HG03095 (cell line): ENCODE results near the gene BRPF1.
A peak's percentile ranks its signal among the peaks of the same experiment; 100 is the strongest.

Experiments used
- ATAC-seq: cut with Tn5 transposase; IDR thresholded peaks from one replicate; pipeline ENCODE4 v1.9.1; 2021; ENCODE audit warnings: moderate library complexity; ENCODE audit not compliant: unreplicated experiment

BRPF1 gene

DNA sequence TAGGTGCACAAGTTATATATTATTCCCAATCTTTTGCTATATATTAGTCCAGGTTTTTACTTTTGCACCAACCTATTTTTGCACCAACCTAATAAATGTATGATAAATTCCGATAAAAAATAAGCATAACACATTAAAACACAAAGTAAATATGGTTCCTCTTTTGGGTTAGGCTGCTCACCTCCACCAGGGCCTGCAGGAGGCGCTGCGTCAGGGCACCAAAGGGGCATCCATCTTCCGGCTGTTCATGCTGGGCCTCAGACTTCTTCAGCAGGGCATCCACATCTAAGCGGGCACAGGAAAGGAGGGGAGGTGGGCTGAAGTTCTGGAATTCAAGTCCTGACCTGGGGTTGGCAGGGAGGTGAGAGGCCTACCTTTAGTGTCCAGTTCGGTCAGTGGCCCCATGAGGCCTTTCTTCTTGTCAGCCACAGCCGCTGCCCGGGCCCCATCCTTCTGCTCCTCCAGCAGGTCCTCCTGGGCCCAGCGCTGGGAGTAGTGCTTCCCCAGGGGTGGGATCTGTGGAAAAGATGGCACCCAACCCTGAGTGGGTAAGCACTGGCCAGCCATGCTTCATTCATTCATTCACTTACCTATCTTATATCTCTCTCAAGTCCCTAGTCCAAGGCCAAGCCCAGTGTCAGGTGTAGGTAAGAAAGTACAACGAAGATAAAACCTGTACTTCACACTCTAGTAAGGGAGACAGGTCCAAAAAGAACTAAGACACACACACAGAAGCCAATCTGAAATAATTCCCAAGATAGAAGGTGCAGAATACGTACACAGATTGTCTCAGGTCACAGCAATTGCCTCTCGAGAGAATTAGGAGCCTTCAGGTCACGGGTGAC lies 55.5 kb downstream of the BRPF1 start:
- no peak for ATAC-seq

- no peak for ATAC-seq
These were observed 56.2 kb downstream of the BRPF1 start for GRCh38 chr3:9787714-9788113.

- no peak for ATAC-seq
These were observed 59.6 kb downstream of the BRPF1 start for GRCh38 chr3:9791127-9791526.

GRCh38 chr3:9791790-9792404 lies 60.4 kb downstream of the BRPF1 start:
- ATAC-seq, result peak; percentile 2

DNA sequence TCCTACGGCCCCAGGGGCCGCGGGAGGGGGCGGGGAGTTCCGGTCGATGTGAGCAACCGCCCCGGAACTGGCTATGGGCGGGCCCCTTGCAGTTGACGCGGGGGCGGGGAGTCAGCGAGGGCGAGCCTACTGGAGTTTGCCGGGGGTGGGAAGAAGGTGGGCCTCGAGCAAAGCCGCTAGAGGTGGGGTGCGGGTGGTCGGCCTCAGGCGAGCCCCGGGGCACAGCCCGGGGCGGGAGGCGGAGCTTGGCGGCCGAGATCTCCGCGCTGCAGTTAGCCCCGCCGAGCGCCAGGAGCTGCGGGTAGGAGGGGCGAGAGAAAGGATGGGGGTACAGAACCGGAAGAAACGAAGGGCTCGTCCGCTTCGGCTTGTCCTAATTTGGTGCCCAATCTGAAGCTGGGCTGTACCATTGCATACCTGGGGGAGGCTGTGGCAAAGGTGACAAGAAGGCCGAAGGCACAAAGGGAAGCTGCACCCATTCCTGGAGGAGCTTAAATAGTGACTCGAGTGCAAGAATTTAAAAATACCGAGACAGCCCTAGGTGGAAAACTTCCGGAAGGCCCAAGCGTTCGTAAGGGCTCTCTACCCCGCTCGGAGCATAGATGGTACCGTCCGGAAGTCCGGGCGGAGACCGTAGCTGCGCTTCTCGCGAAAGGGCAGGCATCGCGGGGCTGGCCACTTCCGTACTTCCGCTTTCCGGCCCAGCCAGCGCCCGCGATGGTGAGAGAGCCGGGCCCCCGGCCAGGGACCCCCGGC lies 61.0 kb downstream of the BRPF1 start, which contains the start of the genes ARPC4 and TADA3:
Gene ARPC4, plus strand, starts transcription at position 678 of the 756 bp plus-strand sequence. Its CDS starts 40 bp downstream, at position 718.
Gene TADA3, minus strand, starts transcription at position 69 of the 756 bp plus-strand sequence. CDS start 1,007 bp downstream, outside the sequence.
- peak; percentile 73 for ATAC-seq

GRCh38 chr3:9793161-9793781 lies 61.7 kb downstream of the BRPF1 start:
- no peak for ATAC-seq

GRCh38 chr3:9794400-9794799 lies 62.9 kb downstream of the BRPF1 start:
- ATAC-seq, result no peak

DNA sequence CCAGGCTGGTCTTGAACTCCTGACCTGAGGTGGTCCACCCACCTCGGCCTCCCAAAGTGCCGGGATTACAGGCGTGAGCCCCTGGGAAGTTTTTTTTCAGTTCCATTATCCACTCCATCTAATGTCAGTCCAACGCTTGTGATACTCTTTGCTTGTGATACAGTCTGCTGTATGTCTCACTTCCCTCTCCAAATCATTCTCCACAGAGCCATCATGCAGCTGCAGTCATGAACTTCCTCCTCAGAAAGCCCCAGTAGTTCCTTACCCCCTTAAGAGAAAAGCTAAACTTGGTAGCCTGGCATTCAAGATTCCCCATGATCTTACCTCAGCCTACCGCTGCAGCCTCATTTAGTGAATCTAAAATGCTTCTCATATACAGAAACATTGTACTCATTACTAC lies 63.7 kb downstream of the BRPF1 start:
- ATAC-seq, result no peak

DNA sequence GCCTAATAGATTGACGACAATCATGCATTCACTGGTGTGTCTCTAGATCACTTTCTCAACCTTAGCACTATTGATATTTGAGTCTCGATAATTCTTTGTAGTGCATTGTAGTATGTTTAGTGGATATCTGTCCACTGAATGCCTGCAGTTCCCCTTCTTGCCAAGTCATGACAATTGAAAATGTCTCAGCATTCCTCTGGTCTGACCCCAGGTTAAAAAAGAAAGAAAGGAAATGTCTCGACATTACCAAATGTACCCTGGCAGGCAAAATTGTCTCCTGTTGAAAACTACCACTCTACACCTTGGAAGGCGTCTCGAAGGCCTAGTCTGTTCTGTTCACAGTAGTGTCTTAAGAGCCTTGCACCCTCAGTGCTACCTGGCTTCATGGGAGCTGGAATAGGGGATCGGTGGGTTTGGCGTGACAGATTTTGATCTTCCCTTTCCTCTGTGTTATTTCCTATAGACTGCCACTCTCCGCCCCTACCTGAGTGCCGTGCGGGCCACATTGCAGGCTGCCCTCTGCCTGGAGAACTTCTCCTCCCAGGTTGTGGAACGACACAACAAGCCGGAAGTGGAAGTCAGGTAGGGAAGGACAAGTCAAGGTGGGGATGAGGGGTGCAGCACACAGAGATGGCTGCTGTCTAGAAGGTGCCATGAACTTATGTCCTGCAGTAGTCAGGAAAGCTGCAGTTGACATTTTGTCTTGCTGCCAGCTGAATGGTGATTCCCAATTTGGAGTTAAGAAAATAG lies 65.8 kb downstream of the BRPF1 start:
- ATAC-seq, result no peak
